ENCODE data around the gene TNFAIP1.
"Not testable (repeated sequence)": the region's sequence is repeated elsewhere in the genome, so short reads cannot be mapped to it uniquely, and the experiment has no call there.

The TNFAIP1 gene

GRCh38 chr17:28335201-28335958, at the start of gene TNFAIP1, which contains the start of gene IFT20:
Gene TNFAIP1, plus strand, starts transcription at chr17:28335761. Its CDS starts 3,761 bp downstream, at chr17:28339522.
Gene IFT20, minus strand, starts transcription at chr17:28335472. Its CDS starts 3,487 bp downstream, at chr17:28331985.
- DNase-seq, result peak; percentile 97 to 100 (median 99)
- intact Hi-C loops (cut with DNase I), result loop anchor here (1.0 kb wide), 1 partner anchor 22 kb away; the partner anchor contains the start of gene POLDIP2

- DNase-seq, result no peak
- intact Hi-C loops (cut with DNase I), result no loop called here
Measured at GRCh38 chr17:28285965-28286364, 49.6 kb upstream of the TNFAIP1 start.

GRCh38 chr17:28290703-28291102, 44.9 kb upstream of the TNFAIP1 start:
- intact Hi-C loops (cut with DNase I), result no loop called here
- DNase-seq, result no peak

GRCh38 chr17:28291780-28292330, 43.7 kb upstream of the TNFAIP1 start:
- DNase-seq, result no peak
- intact Hi-C loops (cut with DNase I), result no loop called here

GRCh38 chr17:28292878-28293277, 42.7 kb upstream of the TNFAIP1 start:
- DNase-seq; intact Hi-C loops (cut with DNase I): not testable (repeated sequence)

GRCh38 chr17:28293994-28294393, 41.6 kb upstream of the TNFAIP1 start:
- no peak for DNase-seq
- intact Hi-C loops (cut with DNase I), result no loop called here

GRCh38 chr17:28295677-28296578, 39.6 kb upstream of the TNFAIP1 start:
- intact Hi-C loops (cut with DNase I), result no loop called here
- peak in 1 of 42 donors; percentile 9 for DNase-seq

GRCh38 chr17:28298449-28298848, 37.1 kb upstream of the TNFAIP1 start:
- intact Hi-C loops (cut with DNase I), result no loop called here

GRCh38 chr17:28306954-28307401, 28.6 kb upstream of the TNFAIP1 start:
- no peak for DNase-seq
- intact Hi-C loops (cut with DNase I), result no loop called here

More at GRCh38 chr17:28298449-28298848, 37.1 kb upstream of the TNFAIP1 start:
- DNase-seq, result no peak

- intact Hi-C loops (cut with DNase I), result no loop called here
- peak in 1 of 42 donors; percentile 20 for DNase-seq
Measured at GRCh38 chr17:28313841-28314240, 21.7 kb upstream of the TNFAIP1 start.

- intact Hi-C loops (cut with DNase I), result no loop called here
Measured at GRCh38 chr17:28315846-28316705, 19.5 kb upstream of the TNFAIP1 start.

GRCh38 chr17:28317099-28317965, 18.2 kb upstream of the TNFAIP1 start:
- DNase-seq, result peak in 1 of 42 donors; percentile 16
- intact Hi-C loops (cut with DNase I), result no loop called here

More at GRCh38 chr17:28315846-28316705, 19.5 kb upstream of the TNFAIP1 start:
- no peak for DNase-seq

- intact Hi-C loops (cut with DNase I), result loop anchor here (2.0 kb wide), 1 partner anchor 39 kb away; the partner anchor contains the start of gene POLDIP2
- DNase-seq, result peak in 4 of 42 donors; percentile 9 to 42 (median 26)
Measured at GRCh38 chr17:28317966-28318758, 17.4 kb upstream of the TNFAIP1 start.

- intact Hi-C loops (cut with DNase I), result loop anchor here (2.0 kb wide), 1 partner anchor 38 kb away; the partner anchor contains the start of gene POLDIP2
- DNase-seq, result peak; percentile 95 to 99 (median 98)
Measured at GRCh38 chr17:28318759-28319597, 16.6 kb upstream of the TNFAIP1 start, which contains the start of gene TMEM97. Gene TMEM97, plus strand, starts transcription at chr17:28319200. Its CDS starts 40 bp downstream, at chr17:28319240.

- peak in 1 of 42 donors; percentile 35 for DNase-seq
- intact Hi-C loops (cut with DNase I), result loop anchor here (2.0 kb wide), 1 partner anchor 37 kb away; the partner anchor contains the start of gene POLDIP2
Measured at GRCh38 chr17:28319598-28319935, 16.0 kb upstream of the TNFAIP1 start.

Data from head of caudate nucleus (tissue), 42 donors.